Spleen (tissue), 11 donors: ENCODE data around the gene SLC27A1. TPM values are rescaled to one million over a fixed set of nuclear protein-coding genes. Genes with fewer than 3 reads are reported as not detected.

Source experiments
- DNase-seq: peaks from one replicate; pipeline ENCODE4 v3.0.0-alpha.2; 2020
- H3K27ac ChIP-seq, 8 donors: fragments of 200-600 bp; sonication (generic) in 7 of 8; 1 replicate in 4 of 8; 2 replicates in 4 of 8; pipeline versions ENCODE4 v1.5.0 to v1.8.0; 2016 to 2021; ENCODE audit warnings: inconsistent platforms in 4 of 8, mild to moderate bottlenecking in 4 of 8, moderate library complexity in 1 of 8
- H3K27me3 ChIP-seq, 7 donors: fragments of 200-600 bp; sonication (generic) in 6 of 7; replicated peaks in 1 of 7; 1 replicate in 4 of 7; 2 replicates in 3 of 7; pipeline versions ENCODE4 v1.5.0 to v1.8.0; 2016 to 2021; ENCODE audit warnings: inconsistent platforms in 3 of 7, mild to moderate bottlenecking in 1 of 7
- H3K36me3 ChIP-seq, 6 donors: fragments of 200-600 bp; sonication (generic) in 5 of 6; 1 replicate in 4 of 6; 2 replicates in 2 of 6; pipeline versions ENCODE4 v1.5.0 to v1.8.0; 2016 to 2021; ENCODE audit warnings: inconsistent platforms in 2 of 6
- H3K4me1 ChIP-seq, 6 donors: fragments of 200-600 bp; sonication (generic) in 5 of 6; 1 replicate in 3 of 6; 2 replicates in 3 of 6; pipeline versions ENCODE4 v1.5.0 to v1.8.0; 2016 to 2021; ENCODE audit warnings: inconsistent platforms in 3 of 6
- H3K4me3 ChIP-seq, 8 donors: fragments of 200-600 bp; sonication (generic) in 7 of 8; 1 replicate in 4 of 8; 2 replicates in 4 of 8; pipeline versions ENCODE4 v1.5.0 to v1.8.0; 2016 to 2021; ENCODE audit warnings: inconsistent platforms in 4 of 8, mild to moderate bottlenecking in 4 of 8, moderate library complexity in 2 of 8
- H3K9me3 ChIP-seq, 8 donors: fragments of 200-600 bp; sonication (generic) in 7 of 8; 1 replicate in 4 of 8; 2 replicates in 4 of 8; pipeline versions ENCODE4 v1.5.0 to v1.8.0; 2016 to 2021; ENCODE audit warnings: inconsistent platforms in 4 of 8
- POLR2A ChIP-seq, 3 donors: fragments of 450-650 bp; IDR thresholded peaks; one replicate each; pipeline ENCODE4 v1.5.1; 2017; ENCODE audit warnings: antibody characterized with exemption in 3 of 3, mild to moderate bottlenecking in 1 of 3
- POLR2AphosphoS5 ChIP-seq, 3 donors: sonication (generic); formaldehyde crosslinking; IDR thresholded peaks; one replicate each; pipeline ENCODE4 v1.5.1; 2017; ENCODE audit warnings: antibody characterized with exemption in 3 of 3
- WGBS, 5 donors: extraction: QIAGEN DNeasy Blood & Tissue Kit in 3 of 5; methylation state at CpG; one replicate each; pipeline versions ENCODE4 v1.1.5 to v1.1.7; 2013 to 2018; 5-methylcytosine and 5-hydroxymethylcytosine counted together
- intact Hi-C: fragments of 100-400 bp; cut with DNase I; formaldehyde crosslinking; loops from one replicate; pipeline ENCODE4 v1.15.0; 2023; ENCODE audit warnings: low total_unique reads
- polyA plus RNA-seq, 3 donors: library from polyadenylated mRNA; stranded (reverse); fragments of 200-250 nt; gene quantifications; one replicate each; pipeline ENCODE4 v1.2.1, GENCODE V29; 2013
- total RNA-seq, 7 donors: library from RNA; depleted of rRNA in 3 of 7; stranded (reverse); fragments of >200 nt in 3 of 7; fragmentation: NEBNext Ultra II Directional in 4 of 7; extraction: Animal tissue kit (Norgen Biotek cat#: 25700) in 4 of 7; gene quantifications; one replicate each; pipeline versions ENCODE4 v1.1.0 to v1.2.1, GENCODE V29; 2016 to 2021
- TF ChIP-seq, protein P1 (sequence below), 11 experiments: fragments of 200-600 bp in 7 of 11; fragments of 450-650 bp in 4 of 11; sonication (generic) in 4 of 11; IDR thresholded peaks in 8 of 11; conservative IDR thresholded peaks in 3 of 11; 1 replicate in 7 of 11; 2 replicates in 4 of 11; pipeline versions ENCODE4 v1.4.0 to v1.8.0; 2016 to 2021; ENCODE audit warnings: antibody characterized with exemption in 11 of 11, inconsistent platforms in 4 of 11, mild to moderate bottlenecking in 1 of 11
- donor health status: healthy with polysubstance abuse.
- donor health status: DM: no; HTN: no; CAD: no; lungs with moderate emphysema.
- donor health status: DM: no; HTN: no; CAD: no.
- donor health status: Bipolar disorder and iron deficiency.
- donor health status: healthy.
- donor health status: DM: no; HTN: no; CAD: no.
- donor health status: DM: yes; HTN: yes; CAD: no.

SLC27A1 gene
- total and polyA plus RNA-seq, 10 donors: 4.8 to 23.3 (median 14.8) TPM

DNA sequence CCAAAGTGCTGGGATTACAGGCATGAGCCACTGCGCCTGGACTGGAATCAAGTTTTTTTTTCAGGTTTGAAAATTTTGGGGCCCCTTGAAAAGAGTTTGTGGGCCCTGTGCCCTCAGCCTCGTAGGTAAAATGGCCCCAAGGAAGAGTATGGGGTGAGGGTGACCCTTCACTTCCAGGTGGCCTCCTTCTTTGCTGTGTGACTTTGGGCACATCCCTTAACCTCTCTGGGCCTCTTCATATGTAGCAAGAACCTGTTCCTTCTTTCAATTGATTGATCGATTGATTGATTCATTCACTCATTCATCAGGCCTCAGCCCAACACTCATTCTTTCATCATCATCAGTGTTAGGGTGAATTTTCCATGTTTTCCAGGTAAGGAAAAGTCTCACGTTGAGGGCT is 18.5 kb upstream of the SLC27A1 start:
- Histone ChIP-seq H3K4me3 (no peak overlapping the region), H3K4me1 (peaks cover 0 to 38% (median 19%) of the 10 kb centered on the region in 6 donors), H3K27me3 (peaks cover 0 to 96% (median 50%) of the 10 kb centered on the region in 7 donors), H3K36me3 (no peaks in the 10 kb centered on the region), H3K27ac (no peak overlapping the region), H3K9me3 (no peaks in the 10 kb centered on the region)
- intact Hi-C loops: no loop called here
- WGBS, 5 donors: 86 to 96% (median 89%) methylated on average over 4 of the region's 4 CpGs
- TF ChIP-seq, protein P1, sequence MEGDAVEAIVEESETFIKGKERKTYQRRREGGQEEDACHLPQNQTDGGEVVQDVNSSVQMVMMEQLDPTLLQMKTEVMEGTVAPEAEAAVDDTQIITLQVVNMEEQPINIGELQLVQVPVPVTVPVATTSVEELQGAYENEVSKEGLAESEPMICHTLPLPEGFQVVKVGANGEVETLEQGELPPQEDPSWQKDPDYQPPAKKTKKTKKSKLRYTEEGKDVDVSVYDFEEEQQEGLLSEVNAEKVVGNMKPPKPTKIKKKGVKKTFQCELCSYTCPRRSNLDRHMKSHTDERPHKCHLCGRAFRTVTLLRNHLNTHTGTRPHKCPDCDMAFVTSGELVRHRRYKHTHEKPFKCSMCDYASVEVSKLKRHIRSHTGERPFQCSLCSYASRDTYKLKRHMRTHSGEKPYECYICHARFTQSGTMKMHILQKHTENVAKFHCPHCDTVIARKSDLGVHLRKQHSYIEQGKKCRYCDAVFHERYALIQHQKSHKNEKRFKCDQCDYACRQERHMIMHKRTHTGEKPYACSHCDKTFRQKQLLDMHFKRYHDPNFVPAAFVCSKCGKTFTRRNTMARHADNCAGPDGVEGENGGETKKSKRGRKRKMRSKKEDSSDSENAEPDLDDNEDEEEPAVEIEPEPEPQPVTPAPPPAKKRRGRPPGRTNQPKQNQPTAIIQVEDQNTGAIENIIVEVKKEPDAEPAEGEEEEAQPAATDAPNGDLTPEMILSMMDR (IDR thresholded peaks at IDR 0.05 in 8 of 11, conservative IDR thresholded peaks at IDR 0.05 in 3 of 11): no peak
- TF ChIP-seq POLR2AphosphoS5 (IDR thresholded peaks at IDR 0.05) (no peak), POLR2A (IDR thresholded peaks at IDR 0.05) (no peak)
- no peak for DNase-seq

DNA sequence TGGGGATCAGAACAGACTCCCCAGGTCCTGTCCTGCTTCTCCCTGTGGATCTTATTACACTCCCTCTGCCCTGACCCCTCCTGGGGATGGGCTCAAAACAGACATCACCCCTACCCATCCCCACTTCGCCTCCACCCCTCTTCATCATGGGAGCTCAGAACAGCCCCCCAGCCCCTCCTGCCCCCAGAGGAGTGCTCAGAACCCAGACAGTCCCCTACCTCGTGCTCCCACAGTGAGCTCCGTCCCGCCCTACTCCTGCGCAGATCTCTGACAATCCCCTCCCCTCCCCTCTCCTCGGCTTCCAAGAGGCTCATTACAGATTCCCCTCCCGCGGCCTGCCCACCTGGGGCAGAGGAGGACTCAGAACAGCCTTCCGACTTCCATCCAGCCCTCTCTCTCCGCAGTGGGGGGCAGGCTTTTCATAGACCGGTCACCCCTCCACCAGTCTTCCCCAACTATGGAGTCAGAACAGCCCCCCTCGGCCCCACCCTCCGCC is 15.7 kb upstream of the SLC27A1 start:
- H3K27ac ChIP-seq: no peak overlapping the region
- no peak overlapping the region for H3K4me3 ChIP-seq
- no peaks in the 10 kb centered on the region for H3K9me3 ChIP-seq
- intact Hi-C loops: no loop called here
- 14 to 26% (median 22%) methylated on average over 13 of the region's 13 CpGs for whole genome bisulfite sequencing, 5 donors
- no peak for TF ChIP-seq POLR2AphosphoS5 (IDR thresholded peaks at IDR 0.05)
- no peak for TF ChIP-seq POLR2A (IDR thresholded peaks at IDR 0.05)
- TF ChIP-seq, protein P1 (IDR thresholded peaks at IDR 0.05 in 8 of 11, conservative IDR thresholded peaks at IDR 0.05 in 3 of 11): no peak
- H3K36me3 ChIP-seq: no peaks in the 10 kb centered on the region
- H3K4me1 ChIP-seq: peaks cover 0 to 23% (median 8%) of the 10 kb centered on the region in 6 donors
- DNase-seq: no peak
- peaks cover 0 to 98% (median 57%) of the 10 kb centered on the region in 7 donors for H3K27me3 ChIP-seq

DNA sequence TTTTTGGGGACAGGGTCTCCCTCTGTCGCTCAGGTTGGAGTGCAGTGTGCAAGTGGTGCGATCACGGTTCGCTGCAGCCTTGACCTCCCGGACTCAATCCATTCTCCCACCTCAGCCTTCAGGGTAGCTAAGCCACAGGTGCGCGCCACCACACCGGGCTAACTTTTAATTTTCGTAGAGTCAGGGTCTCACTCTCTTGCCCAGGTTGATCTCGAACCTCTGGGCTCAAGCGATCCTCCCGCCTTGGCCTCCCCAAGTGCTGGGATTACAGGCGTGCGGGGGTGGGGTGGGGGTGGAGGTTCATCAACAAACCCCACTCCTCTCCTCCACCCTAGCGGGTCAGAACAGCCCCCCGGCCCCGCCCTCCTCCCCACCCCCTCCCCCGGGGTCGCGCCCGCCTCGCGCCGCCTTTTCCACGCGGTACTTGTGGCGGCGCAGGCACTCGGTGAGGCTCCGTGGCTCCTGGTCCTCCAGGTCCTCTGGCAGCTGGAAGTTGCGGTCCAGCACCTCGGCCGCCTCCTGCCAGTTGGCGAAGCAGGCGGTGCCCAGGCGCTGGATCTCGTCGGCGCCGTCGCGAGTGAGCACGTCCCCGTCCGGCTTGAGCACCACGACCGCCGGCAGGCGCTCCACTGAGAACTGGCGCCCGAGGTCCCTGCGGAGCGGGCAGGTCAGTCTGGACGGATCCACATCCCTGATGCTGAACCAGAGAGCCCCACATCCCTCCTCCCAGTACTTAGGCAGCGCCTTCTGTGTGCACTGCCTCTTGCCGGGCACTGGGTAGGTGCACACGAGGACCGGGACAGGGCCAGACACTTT is 14.8 kb upstream of the SLC27A1 start:
- H3K4me3 ChIP-seq: no peak overlapping the region
- 18 to 45% (median 19%) methylated on average over 8 to 58 of the region's 58 CpGs for WGBS, 5 donors
- H3K27me3 ChIP-seq: peaks cover 0 to 99% (median 54%) of the 10 kb centered on the region in 7 donors
- no peaks in the 10 kb centered on the region for H3K36me3 ChIP-seq
- H3K9me3 ChIP-seq: no peaks in the 10 kb centered on the region
- peaks cover 0 to 18% (median 8%) of the 10 kb centered on the region in 6 donors for H3K4me1 ChIP-seq
- intact Hi-C loops: no loop called here
- H3K27ac ChIP-seq: no peak overlapping the region
- no peak for DNase-seq
- TF ChIP-seq, protein P1 (IDR thresholded peaks at IDR 0.05 in 8 of 11, conservative IDR thresholded peaks at IDR 0.05 in 3 of 11): no peak
- TF ChIP-seq POLR2A (IDR thresholded peaks at IDR 0.05): no peak
- TF ChIP-seq POLR2AphosphoS5 (IDR thresholded peaks at IDR 0.05): no peak

DNA sequence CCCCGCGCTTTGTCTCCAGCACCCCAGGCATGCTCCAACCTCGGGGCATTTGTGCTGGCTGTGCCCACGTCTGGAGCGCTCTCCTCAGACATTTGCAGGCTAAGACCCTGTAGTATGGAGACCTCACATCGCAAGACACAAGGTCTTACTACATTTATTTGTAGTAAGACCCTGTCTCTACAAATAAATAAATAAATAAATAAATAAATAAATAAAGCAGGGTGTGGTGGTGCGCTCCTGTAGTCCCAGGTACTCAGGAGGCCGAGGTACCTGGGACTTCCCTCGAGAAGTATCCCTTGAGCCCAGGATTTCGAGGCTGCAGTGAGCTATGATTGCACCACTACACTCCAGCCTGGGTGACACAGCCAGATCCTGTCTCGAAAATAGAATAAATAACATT is 14.2 kb upstream of the SLC27A1 start:
- no peak for DNase-seq
- peaks cover 0 to 100% (median 54%) of the 10 kb centered on the region in 7 donors for H3K27me3 ChIP-seq
- TF ChIP-seq, protein P1 (IDR thresholded peaks at IDR 0.05 in 8 of 11, conservative IDR thresholded peaks at IDR 0.05 in 3 of 11): no peak
- no peak for TF ChIP-seq POLR2AphosphoS5 (IDR thresholded peaks at IDR 0.05)
- TF ChIP-seq POLR2A (IDR thresholded peaks at IDR 0.05): no peak
- H3K4me1 ChIP-seq: peaks cover 0 to 18% (median 8%) of the 10 kb centered on the region in 6 donors
- WGBS, 5 donors: 70 to 80% (median 75%) methylated on average over 11 of the region's 11 CpGs
- H3K9me3 ChIP-seq: no peaks in the 10 kb centered on the region
- no peak overlapping the region for H3K27ac ChIP-seq
- intact Hi-C loops: no loop called here
- no peak overlapping the region for H3K4me3 ChIP-seq
- H3K36me3 ChIP-seq: no peaks in the 10 kb centered on the region
